Hematopoietic multipotent progenitor cell treated with erythropoietin and hydrocortisone succinate and interleukin-3 and kit ligand, for 8 days (in vitro differentiated cells): Measurements from ENCODE around the gene ASIC2.
A peak's percentile ranks its signal among the peaks of the same experiment; 100 is the strongest.

Experiments used
- DNase-seq: peaks from one replicate; pipeline ENCODE4 v3.0.0-alpha.2; 2015

The ASIC2 gene

DNA sequence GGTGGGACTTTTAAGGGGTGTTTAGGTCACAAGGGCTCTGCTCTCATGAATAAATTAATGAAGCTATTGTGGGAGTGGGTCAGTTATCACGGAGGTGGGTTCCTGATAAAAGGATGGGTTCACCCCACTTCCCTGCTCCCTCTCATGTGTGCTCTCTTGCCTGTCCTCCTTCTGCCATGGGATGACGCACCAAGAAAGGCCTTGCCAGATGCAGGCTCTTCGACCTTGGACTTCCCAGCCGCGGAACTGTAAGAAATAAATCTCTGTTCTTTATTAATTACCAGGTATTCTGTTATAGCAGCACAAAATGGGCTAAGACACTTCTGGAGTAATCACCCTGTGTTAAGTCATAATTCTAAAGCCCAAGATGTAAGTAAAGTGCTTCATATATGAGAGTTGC lies 141.5 kb downstream of the ASIC2 start:
- no peak for DNase-seq

DNA sequence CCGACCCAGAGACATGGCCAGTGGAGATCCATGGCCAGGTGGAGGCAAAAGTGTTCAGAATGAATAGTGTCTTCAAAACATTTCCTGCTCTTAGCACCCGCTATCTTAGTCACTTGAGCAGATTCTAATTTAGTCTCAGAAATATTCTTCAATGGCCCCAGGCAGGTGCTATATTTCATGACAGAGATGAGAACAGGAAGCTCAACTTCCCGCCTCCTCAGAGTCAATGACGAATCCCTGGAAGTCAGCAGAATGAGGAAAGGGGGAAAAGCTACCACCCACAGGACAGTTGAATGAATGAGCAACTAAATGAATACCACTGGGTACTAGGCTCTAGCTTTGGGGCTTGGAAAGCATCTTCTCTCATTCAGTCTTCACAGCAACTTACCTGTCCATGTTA lies 147.2 kb downstream of the ASIC2 start:
- DNase-seq = no peak

- no peak for DNase-seq
Measured at GRCh38 chr17:33144837-33145236, 148.3 kb downstream of the ASIC2 start.

GRCh38 chr17:33142705-33143299 lies 150.3 kb downstream of the ASIC2 start:
- DNase-seq = peak; percentile 39

GRCh38 chr17:33140413-33141099 lies 152.5 kb downstream of the ASIC2 start:
- DNase-seq = no peak

DNA sequence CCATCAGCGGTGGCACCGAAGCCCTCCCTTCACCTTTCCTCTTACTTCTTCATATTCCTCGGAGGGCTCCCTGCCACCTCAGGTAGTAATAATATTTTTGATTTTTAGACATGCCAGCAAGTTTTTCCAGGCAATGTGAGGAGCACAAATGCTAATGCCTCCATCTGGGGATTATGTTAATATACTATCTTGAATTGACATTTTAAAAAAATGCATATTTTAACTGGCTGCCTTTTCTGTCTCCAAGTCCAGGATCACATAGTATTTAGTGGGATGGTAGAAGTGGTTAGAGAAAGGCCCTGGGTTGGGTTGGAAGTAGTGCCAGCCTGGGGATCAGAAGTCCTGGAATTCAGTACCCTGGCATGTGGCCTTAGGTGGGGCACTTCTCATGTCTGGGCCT lies 154.5 kb downstream of the ASIC2 start:
- no peak for DNase-seq

- DNase-seq = no peak
Measured at GRCh38 chr17:33137426-33137825, 155.7 kb downstream of the ASIC2 start.

- no peak for DNase-seq
Measured at GRCh38 chr17:33135691-33136090, 157.4 kb downstream of the ASIC2 start.

DNA sequence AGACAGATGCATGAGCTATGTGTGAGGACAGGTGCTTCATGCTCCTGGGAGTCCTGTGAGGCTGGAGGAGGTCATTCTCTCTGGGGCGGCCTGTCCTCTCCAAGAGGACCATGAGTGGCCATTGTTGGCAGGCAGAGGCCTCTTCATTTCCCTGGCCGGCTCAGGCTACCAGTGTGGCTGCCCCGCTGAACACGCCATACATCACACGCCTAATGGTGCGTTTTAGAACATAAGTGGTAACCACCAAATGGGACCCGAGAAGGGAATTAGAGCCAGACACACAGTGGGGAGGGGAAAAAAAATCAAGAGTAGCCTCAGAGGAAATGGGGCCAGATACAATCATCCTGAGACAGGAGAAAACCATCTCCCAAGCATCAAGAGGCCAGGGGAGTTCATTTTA lies 161.5 kb downstream of the ASIC2 start:
- DNase-seq = no peak

DNA sequence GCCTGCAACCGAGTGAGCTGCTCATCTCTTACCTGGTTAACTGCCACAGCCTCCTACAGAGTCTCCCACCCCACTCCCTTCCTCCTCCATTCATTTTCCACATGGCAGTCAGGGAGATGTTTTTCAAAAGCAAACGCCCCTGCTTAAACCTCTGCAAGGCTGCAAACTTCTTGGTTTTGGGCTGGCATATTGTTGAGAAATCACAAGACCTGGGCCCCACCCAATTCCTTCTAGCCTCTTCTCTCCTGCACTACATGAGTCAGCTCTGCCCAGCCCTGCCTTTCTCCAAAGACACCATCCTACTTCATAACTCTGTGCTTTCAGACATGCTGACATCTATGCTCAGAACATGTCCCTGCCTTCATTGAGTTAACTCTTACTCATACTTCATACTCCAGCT lies 165.4 kb downstream of the ASIC2 start:
- no peak for DNase-seq

- DNase-seq = no peak
Measured at GRCh38 chr17:33126086-33126485, 167.0 kb downstream of the ASIC2 start.

- no peak for DNase-seq
Measured at GRCh38 chr17:33125552-33125950, 167.5 kb downstream of the ASIC2 start.

GRCh38 chr17:33124871-33125551 lies 168.1 kb downstream of the ASIC2 start:
- DNase-seq = no peak

DNA sequence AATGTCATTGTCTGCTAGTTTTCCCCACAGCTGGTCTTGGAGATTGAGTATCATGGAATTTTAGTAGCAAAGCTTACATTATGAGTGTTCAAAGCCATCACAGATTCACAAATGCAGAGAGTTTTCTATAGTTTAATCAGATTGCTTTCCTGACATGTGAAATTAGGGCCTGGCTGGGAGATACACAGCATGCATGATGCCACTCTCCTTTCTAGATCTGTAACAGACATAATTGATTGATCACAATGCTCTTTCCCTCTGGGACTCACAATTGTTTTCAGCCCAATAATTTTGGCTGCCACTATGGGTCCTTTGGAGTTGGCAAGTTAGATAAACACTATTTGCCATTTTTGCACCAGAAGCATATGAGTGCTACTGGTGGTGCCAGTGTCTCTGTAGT lies 168.9 kb downstream of the ASIC2 start:
- DNase-seq = no peak

- no peak for DNase-seq
Measured at GRCh38 chr17:33121756-33122155, 171.3 kb downstream of the ASIC2 start.

DNA sequence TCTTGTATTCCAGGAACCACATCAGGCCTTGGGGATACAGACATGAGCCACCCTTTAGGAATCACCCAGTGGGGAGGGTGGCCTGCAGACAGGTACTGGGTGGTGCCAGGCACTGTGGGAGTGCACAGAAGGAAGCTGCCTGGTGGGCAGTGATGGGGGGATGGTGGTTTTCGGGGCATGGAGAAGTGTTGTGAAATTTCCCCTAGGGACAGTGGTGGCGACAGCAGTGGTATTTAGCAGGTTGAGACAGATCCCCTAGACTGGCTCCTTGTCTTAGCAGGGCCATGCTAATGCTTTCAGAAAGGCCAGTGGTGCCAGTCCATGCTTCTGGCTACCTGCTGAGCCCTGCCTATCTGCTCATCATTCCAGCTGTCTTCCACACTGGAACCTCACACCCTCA lies 171.8 kb downstream of the ASIC2 start:
- no peak for DNase-seq

DNA sequence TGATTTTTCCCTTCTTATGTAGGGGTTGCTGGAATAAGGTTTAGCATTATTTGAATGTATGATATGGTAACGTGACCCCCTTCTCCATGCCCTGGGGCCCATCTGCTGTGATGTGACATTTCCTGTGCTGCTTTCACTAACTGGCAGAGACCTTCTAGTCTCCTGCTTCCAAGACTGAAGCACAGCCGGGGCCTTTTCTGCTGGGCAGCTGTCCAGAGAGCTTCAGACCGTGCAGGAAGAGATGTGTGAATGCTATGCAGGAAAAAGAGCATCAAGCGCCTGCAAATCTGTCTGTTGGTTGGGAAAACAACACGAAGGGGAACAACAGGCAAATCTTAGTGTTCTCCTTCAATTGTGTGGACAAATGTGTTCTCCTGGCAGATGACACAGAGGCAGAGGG lies 173.0 kb downstream of the ASIC2 start:
- DNase-seq = no peak

- DNase-seq = no peak
Measured at GRCh38 chr17:33118391-33119075, 174.6 kb downstream of the ASIC2 start.

DNA sequence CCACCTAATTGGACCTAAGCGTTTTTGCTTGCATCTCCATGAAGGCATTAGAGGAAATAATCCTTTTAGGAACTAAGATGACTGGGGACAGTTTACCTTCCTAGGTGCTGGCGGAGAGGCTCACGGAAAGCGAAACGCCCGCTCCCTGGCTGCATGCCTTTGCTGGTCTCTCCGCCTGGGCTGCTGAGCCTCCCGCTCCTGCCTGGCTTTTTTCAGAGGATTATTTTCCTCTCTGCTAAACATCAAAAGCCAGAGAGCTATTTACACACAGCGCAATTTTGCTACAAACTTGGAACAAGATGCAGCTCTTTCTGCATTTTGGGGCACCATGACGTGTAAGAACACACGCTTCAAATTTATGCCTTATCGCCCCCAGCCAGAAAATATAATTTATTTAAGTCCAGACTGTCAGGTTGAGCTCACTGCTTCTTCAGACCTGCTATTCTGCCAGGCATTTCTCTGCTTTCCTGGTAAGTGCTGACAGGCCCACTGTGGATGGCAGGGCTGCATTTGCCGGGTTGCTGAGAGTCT lies 177.0 kb downstream of the ASIC2 start:
- no peak for DNase-seq

- DNase-seq = no peak
Measured at GRCh38 chr17:33115366-33115765, 177.7 kb downstream of the ASIC2 start.

- DNase-seq = no peak
Measured at GRCh38 chr17:33113991-33114370, 179.1 kb downstream of the ASIC2 start.

GRCh38 chr17:33113276-33113990 lies 179.7 kb downstream of the ASIC2 start:
- no peak for DNase-seq

DNA sequence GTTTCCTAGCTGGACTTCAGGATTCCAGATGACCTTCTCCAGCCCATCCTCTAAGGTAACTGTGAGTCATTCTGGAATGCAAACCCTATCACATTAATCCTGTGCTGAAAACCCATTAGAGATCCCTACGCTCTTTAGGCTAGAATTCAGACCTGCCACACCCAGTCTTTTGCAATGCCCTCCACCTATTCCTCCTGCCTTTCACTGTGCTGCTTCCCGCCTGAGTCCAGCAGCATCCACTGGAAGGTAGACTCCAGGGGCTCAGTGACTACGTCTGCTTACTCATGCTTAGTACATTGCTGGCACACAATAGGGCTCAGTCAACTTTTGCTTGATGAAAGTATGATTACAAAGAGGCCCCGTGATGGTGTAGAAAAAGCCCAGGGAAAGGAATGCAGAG lies 180.3 kb downstream of the ASIC2 start:
- no peak for DNase-seq
